Right lobe of liver (tissue), 6 donors: ENCODE measurements around the gene MADCAM1. TPM values are rescaled to one million over a fixed set of nuclear protein-coding genes. Genes with fewer than 3 reads are reported as not detected.

ENCODE experiments used
- ATAC-seq, 4 donors: fragments of 200-7000 bp; cut with Tn5 transposase; one replicate each; pipeline ENCODE4 v1.9.1; 2020; ENCODE audit warnings: mild to moderate bottlenecking in 4 of 4, moderate library complexity in 4 of 4
- DNase-seq, 3 donors: peaks; one replicate each; pipeline ENCODE4 v3.0.0-alpha.2; 2020
- H3K27ac ChIP-seq, 3 donors: fragments of 200-600 bp; one replicate each; pipeline ENCODE4 v1.8.0; 2022
- H3K27me3 ChIP-seq, 2 donors: fragments of 200-600 bp; one replicate each; pipeline ENCODE4 v1.8.0; 2022
- H3K36me3 ChIP-seq, 4 donors: fragments of 200-600 bp; sonication (generic) in 1 of 4; one replicate each; pipeline versions ENCODE4 v1.5.1 to v1.8.0; 2017 to 2022; ENCODE audit warnings: control low read depth in 1 of 4
- H3K4me1 ChIP-seq, 4 donors: fragments of 200-600 bp; sonication (generic) in 1 of 4; one replicate each; pipeline versions ENCODE4 v1.5.1 to v1.8.0; 2017 to 2022; ENCODE audit warnings: control low read depth in 1 of 4
- H3K4me3 ChIP-seq, 3 donors: fragments of 200-600 bp; one replicate each; pipeline ENCODE4 v1.8.0; 2022
- H3K9me3 ChIP-seq, 4 donors: fragments of 200-600 bp; sonication (generic) in 1 of 4; one replicate each; pipeline versions ENCODE4 v1.5.1 to v1.8.0; 2017 to 2022; ENCODE audit warnings: control low read depth in 1 of 4
- CTCF ChIP-seq, 4 donors: fragments of 200-600 bp in 3 of 4; fragments of 450-650 bp in 1 of 4; IDR thresholded peaks; one replicate each; pipeline versions ENCODE4 v1.5.1 to v1.8.0; 2016 to 2022; ENCODE audit warnings: antibody characterized with exemption in 4 of 4, mild to moderate bottlenecking in 2 of 4
- POLR2A ChIP-seq: fragments of 450-650 bp; IDR thresholded peaks from one replicate; pipeline ENCODE4 v1.6.1; 2017; ENCODE audit warnings: antibody characterized with exemption, mild to moderate bottlenecking
- WGBS: methylation state at CpG from one replicate; pipeline ENCODE4 v1.1.6; 2018; ENCODE audit warnings: low coverage, low lambda C conversion rate; ENCODE audit not compliant: insufficient coverage; ENCODE audit errors: missing lambda C conversion rate; 5-methylcytosine and 5-hydroxymethylcytosine counted together
- intact Hi-C, 2 donors: fragments of 100-400 bp; cut with DNase I; formaldehyde crosslinking; loops; one replicate each; pipeline versions ENCODE4 v1.11.2 to v1.14.1; 2022
- total RNA-seq, 6 experiments: library from RNA; depleted of rRNA in 2 of 6; stranded (reverse); fragments of >200 nt in 2 of 6; fragmentation: NEBNext Ultra II Directional in 3 of 6; extraction: Animal tissue kit (Norgen Biotek cat#: 25700) in 3 of 6; gene quantifications; one replicate each; pipeline versions ENCODE4 v1.1.0 to v1.2.4, GENCODE V29; 2016 to 2023
- donor health status: DM: no; HTN: yes; CAD: no.
- donor health status: DM: no; HTN: no; CAD: no.
- donor health status: DM: no; HTN: no; CAD: no.
- donor health status: DM: no; HTN: yes; CAD: no.
- donor health status: DM: no; HTN: yes; CAD: no.

The MADCAM1 gene
- total RNA-seq, 6 experiments from 2014 or later = 0.11 to 0.69 (median 0.31) TPM

- no peak overlapping the region for H3K27ac ChIP-seq
- H3K4me1 ChIP-seq = peaks cover 0 to 9% (median 0%) of the 10 kb centered on the region in 4 donors
- intact Hi-C loops = no loop called here
- H3K27me3 ChIP-seq = no peaks in the 10 kb centered on the region
- no peak for DNase-seq
- no peak overlapping the region for H3K4me3 ChIP-seq
- TF ChIP-seq POLR2A = no peak
- no peak for TF ChIP-seq CTCF (IDR thresholded peaks at IDR 0.05)
- WGBS = 19% methylated on average over 15 of the region's 23 CpGs
- H3K9me3 ChIP-seq = no peaks in the 10 kb centered on the region
- ATAC-seq = no peak
- no peaks in the 10 kb centered on the region for H3K36me3 ChIP-seq
These were observed 10.6 kb upstream of the MADCAM1 start for GRCh38 chr19:485583-486236.

- intact Hi-C loops = no loop called here
- H3K36me3 ChIP-seq = no peaks in the 10 kb centered on the region
- no peaks in the 10 kb centered on the region for H3K9me3 ChIP-seq
- H3K4me3 ChIP-seq = peak overlapping the region; percentile 90 to 99 (median 95)
- DNase-seq (peak; percentile 96 to 98 (median 97)), ATAC-seq (peak; percentile 90 to 97 (median 92))
- peak; percentile 87 for TF ChIP-seq POLR2A
- TF ChIP-seq CTCF (IDR thresholded peaks at IDR 0.05) = peak in 1 of 4 donors; percentile 10
- peaks cover 0 to 9% (median 0%) of the 10 kb centered on the region in 4 donors for H3K4me1 ChIP-seq
- no peaks in the 10 kb centered on the region for H3K27me3 ChIP-seq
- peak overlapping the region; percentile 85 to 93 (median 89) for H3K27ac ChIP-seq
- WGBS = no CpG with 5 or more reads among the region's 114 CpGs
These were observed 7.5 kb upstream of the MADCAM1 start for GRCh38 chr19:488505-489417.

- Histone ChIP-seq H3K27me3 (no peaks in the 10 kb centered on the region), H3K36me3 (no peaks in the 10 kb centered on the region), H3K4me3 (peak overlapping the region; percentile 90 to 99 (median 95)), H3K4me1 (peaks cover 0 to 9% (median 0%) of the 10 kb centered on the region in 4 donors), H3K9me3 (no peaks in the 10 kb centered on the region), H3K27ac (peak overlapping the region; percentile 85 to 93 (median 89))
- intact Hi-C loops = no loop called here
- peak; percentile 29 to 57 (median 36) for ATAC-seq
- WGBS = 20% methylated on average over 37 of the region's 61 CpGs
- DNase-seq = no peak
- TF ChIP-seq CTCF (IDR thresholded peaks at IDR 0.05) = no peak
- TF ChIP-seq POLR2A = no peak
These were observed 6.7 kb upstream of the MADCAM1 start for GRCh38 chr19:489418-490196.

GRCh38 chr19:491146-491741 lies 5.0 kb upstream of the MADCAM1 start:
- H3K27ac ChIP-seq = no peak overlapping the region
- H3K27me3 ChIP-seq = no peaks in the 10 kb centered on the region
- H3K4me3 ChIP-seq = no peak overlapping the region
- WGBS = 89% methylated on average over 3 of the region's 32 CpGs
- ATAC-seq (no peak), DNase-seq (no peak)
- peaks cover 0 to 9% (median 0%) of the 10 kb centered on the region in 4 donors for H3K4me1 ChIP-seq
- no peaks in the 10 kb centered on the region for H3K36me3 ChIP-seq
- TF ChIP-seq POLR2A (no peak), CTCF (IDR thresholded peaks at IDR 0.05) (no peak)
- intact Hi-C loops = no loop called here
- H3K9me3 ChIP-seq = no peaks in the 10 kb centered on the region
